NCI-H524 (cell line): ENCODE results near the gene GLS.

Source experiments
- DNase-seq, 2 experiments: peaks; one replicate each; lab custom pipeline; 2025; lab: John Stamatoyannopoulos, UW

The GLS gene

DNA sequence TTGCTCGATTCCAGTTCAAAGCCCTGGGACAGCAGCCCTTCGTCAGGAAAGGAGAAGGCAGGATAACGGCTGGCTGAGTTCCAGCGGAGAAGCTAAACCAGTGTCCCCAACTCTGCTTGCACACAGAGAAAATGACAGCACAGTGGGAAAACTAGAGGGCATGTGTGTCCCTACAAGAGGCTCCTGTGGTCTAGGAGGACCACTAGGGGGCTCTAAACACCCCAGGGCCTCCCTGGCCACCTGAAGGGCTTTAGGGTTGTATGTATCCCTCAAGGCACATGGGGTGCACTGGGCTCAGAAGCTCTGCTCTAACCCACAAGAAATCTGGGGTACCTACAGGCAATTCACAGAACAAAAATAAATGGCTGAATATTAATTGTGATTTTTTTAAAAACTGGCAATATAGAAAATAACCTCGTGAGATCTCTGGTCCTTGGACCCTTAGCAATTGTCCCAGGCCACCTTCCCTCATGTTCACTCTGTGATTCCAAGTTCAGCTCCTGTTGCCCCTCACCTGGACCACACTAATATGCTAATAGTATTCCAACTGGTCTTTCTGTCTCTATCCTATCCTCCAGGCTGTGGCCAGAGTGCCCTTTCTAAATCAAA, 115.8 kb downstream of the GLS start:
- peak in 1 of 2 experiments; percentile 46 for DNase-seq

DNA sequence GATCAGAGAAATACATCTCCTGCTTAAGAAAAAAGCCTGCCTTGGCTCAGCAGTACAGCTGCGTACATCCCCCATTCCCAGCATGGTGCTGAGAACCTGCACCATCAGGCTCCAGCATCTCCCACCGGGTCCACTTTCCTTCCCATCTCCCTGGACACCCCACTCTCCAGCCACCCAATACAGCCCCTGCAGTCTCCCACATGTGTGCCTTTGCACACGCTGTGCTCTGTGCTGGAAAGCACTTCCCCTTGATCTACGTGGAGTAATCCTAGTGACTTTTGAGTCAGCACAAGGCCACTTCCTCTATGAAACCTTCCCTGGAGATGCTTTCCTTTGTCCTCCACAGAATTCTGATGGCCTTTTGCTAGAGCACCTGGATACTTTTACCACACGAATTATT, 116.3 kb downstream of the GLS start:
- no peak for DNase-seq

DNA sequence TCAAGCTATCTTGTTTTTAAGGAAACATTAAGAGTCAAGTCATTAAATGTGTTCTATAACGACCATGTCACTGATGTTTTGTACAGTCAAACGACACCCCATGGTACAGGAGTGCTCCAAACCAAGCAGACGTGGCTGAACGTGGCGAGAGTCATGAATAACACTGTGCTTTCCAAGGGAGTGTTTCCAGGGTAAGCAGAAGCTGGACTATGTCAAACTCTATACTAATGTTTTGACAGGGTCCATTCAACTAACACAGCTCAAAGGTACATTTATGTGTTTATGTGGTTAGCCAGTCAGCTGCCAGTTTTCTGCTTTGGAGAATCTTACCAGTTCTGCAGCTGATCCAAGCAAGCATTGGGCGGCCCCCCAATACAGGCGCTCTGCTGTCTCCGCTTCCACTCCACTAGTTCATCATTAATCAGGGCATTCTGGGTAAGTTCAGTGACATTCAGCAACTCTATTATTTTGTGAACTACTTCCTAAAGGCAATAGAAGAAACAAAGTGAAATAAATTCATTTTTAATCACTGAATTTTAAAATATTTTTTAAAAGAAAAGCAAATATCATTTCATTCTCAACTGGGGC, 117.0 kb downstream of the GLS start:
- no peak for DNase-seq

DNA sequence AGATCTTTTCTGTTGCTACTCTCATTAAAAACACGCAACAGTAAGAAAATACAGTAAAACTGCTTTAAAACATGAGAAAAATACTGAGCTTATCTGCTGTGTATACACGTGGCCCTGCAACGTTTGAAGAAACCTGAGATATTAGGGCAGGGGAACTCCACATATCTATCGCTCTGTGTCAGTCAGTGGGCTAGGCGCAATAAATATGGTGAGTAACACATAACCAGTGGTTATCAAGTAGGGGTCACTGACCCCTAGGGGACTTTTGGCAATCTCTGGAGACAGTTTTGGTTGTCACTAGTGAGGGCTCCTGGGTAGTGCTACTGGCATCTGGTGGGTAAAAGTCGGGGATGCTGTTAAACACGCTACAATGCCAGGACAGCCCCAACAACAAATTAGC, 118.4 kb downstream of the GLS start:
- DNase-seq: no peak

DNA sequence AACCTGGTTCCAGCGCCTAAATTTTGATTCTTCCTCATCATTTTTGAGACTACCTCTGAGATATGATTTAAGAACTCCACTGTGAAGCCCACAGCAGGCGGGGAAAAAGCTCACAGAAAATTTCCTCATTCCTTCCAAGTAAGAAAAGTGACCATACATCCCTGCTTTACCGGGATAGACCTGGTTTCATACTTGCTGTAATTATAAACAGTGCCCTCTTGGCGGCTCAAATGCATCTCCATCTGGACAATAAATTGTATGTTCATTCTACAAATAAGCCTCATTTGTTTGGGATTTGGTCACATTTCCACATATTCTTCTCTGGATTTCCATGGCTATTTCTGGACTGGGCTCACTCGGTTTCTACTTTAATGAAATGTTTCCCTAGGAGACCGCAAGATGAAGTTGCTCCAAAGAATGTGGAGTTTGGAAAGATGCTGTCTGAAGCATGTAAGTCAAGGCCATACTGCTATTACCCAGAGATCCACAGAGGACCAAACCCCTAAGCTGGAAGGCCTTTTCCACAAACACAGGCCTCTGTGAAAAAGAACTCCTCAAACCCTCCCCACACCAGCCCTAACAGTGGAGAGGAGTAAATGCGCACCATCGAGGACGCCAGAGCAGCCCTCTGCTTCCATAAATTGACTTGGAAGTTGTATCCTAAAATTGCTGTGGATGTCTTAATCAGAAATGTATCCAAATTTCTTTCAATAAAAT, 119.5 kb downstream of the GLS start:
- no peak for DNase-seq

DNA sequence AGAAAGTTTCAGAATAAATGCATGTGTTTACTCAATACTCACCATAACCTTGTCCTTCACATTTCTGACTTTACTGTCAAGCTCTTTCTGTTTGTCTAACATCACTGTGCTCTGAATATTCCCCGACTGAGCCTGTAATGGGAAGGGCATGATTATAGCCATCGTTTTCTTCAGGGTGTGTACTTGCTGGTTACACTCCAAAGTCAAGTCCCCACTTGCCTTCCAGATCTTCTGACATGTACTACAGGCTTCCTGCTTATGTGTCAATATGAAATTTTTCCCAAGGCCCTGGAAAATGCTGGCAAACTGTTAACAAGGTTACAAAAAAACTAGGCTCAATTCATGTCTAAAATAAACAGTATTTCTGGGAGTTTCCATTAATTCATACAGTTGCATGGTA, 120.4 kb downstream of the GLS start:
- no peak for DNase-seq

DNA sequence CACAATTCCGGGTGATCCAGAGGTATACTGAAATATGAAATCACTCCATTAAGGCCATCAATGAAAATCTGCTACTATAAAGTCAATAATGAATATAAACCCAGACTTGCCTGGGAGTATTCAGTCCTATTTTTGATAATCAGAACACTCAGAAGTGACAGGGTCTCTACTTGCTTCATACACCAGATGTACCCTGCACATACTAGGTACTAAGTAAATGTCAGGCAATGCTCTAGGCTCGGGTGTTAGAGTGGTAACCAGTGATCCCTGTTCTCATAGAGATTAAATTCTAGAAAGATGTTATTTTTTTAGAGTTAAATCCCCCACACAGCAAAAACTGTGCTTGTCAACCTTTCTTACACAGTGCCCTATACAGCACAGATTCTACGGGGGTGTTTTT, 121.0 kb downstream of the GLS start:
- no peak for DNase-seq

DNA sequence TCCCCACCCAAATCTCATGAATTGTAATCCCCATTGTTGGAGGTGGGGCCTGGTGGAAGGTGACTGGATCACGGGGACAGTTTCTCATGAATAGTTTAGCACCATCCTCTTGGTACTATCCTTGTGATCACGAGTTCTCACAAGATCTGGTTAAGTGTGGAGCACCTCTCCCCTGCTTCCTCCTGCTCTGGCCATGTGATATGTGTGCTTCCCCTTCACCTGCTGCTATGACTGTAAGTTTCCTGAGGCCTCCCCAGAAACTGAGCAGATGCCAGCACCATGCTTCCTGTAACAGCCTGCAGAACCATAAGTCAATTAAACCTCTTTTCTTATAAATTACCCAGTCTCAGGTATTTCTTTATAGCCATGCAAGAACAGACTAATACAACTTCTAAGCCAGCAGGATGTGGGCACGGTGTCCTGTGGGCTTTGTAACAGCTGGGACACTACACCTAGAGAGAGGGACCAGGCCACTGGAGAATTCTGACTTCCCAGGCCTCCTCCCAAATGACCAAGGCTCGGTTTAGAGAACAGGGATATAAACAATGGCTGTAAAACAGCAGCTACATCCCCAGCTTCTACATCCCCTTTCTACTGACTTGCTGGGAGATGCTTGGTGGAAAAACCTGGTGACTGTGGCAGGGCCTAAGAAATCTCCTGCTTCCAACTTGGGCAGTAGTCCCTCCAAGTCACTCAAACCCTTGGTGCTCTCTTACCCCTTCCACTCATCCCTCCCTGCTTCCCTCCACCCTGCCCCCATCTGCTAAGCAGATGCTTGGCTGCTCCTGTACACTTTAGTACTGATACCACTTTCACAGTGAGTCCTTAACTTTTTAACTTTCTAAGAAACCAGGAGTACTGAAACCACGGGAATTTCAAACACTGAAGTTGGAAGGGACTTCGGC, 123.0 kb downstream of the GLS start:
- no peak for DNase-seq

DNA sequence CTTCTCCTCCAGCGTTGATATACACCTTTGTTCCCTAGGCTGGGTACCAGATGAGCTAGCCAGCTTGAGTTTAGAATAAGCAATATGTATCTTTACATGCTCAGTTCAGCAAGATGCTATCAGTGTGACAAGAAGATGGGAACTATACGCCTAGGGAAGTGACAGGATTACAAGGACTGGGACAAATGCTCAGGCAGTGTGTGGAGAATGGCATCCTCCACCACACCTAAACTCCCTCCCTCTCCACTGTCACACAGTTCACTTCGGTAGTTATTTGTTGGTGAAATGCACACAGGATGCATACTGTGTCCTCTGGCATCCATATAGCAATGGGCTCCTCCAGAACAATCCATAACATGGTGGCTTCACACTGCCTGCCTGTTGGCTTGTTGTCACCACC, 125.7 kb downstream of the GLS start:
- no peak for DNase-seq

DNA sequence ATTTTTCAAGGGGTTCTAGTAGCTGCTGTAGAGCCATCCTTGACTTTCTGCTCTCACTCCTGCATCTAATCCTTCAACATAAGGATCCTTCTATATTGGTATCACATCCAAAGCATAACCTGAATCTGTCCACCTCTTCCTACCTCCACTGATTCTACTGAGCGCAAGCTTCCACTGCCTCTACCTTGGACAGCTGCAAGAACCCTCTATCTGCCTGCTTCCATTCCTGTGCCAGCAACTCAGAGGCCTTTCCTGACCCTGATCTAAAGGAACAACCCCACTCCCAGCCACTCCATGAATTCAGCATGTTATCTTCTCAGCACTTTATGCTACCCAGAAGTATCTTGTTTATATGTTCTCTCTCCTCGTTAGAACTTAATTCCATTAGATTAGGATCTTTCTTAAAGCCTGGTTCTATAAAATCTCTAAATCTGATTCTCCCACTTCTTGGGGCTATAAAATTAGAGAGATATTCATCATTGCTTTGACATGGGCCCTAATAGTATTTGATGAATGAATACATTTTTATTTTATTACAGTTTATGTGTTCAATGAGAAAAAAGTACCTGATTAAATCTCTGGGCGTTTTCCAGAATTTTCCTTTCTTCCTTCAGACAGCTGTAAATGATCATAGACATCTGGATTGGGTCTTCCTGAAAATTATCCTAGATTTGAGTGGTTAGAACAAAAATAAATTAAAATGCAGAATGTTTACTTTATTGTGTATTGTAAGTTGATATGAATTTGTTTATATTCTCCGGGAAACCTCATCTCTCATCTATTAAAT, 126.6 kb downstream of the GLS start:
- no peak for DNase-seq

DNA sequence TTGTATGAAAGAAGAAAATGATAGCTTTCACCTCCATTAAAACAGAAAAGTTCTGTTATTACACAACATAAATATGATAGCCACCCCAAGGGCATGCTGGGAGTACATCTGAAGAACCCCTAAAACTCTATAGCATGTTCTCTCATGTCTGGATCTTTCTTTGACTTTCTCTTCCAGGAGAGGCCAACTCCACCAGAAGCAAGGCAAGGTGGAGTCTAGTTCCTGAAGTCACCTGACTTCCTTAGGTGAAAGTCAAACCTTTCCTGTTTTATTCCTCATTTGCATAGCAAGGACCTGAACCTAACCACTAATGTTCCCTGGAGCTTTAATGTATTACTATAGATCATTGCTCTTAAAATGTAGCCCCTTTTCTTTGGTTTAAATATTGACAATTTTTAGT, 127.7 kb downstream of the GLS start:
- no peak for DNase-seq

DNA sequence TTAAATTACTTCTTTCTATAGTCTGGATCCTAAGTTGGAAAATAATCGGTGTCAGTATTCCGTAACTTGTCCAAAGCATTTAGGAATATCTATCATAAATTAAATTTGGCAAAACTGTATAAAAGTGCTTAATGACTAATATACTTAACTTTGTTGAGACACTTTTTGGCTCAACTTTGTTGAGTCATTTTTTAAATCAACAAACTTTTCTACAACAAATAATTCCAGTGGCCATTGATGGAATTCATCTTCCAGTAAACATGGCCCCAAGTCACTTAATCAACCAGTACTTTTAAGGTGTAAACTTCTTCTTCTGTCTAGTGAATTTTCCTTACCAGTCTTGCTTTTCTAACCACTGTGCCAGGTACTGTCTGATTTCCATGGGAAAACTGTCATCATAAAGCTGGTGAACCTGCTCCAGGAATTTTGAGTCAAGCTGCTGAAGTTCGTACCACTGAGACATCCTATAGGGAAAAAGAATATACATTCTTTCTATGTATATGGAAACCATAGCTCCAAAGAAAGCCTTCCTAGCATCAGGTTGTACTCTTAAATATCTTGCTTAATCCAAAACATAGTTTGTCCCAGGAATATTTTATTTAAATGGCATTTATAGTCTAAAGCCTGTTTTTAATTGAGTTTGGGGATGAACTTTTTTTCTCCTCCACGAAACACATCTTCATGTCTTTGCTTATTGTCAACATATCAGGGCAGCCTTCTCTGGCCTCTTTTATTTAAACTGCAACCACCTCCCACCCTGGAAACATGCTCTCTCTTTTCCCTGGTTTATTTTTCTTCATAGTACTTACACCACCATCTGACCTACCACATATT, 129.1 kb downstream of the GLS start:
- no peak for DNase-seq

DNA sequence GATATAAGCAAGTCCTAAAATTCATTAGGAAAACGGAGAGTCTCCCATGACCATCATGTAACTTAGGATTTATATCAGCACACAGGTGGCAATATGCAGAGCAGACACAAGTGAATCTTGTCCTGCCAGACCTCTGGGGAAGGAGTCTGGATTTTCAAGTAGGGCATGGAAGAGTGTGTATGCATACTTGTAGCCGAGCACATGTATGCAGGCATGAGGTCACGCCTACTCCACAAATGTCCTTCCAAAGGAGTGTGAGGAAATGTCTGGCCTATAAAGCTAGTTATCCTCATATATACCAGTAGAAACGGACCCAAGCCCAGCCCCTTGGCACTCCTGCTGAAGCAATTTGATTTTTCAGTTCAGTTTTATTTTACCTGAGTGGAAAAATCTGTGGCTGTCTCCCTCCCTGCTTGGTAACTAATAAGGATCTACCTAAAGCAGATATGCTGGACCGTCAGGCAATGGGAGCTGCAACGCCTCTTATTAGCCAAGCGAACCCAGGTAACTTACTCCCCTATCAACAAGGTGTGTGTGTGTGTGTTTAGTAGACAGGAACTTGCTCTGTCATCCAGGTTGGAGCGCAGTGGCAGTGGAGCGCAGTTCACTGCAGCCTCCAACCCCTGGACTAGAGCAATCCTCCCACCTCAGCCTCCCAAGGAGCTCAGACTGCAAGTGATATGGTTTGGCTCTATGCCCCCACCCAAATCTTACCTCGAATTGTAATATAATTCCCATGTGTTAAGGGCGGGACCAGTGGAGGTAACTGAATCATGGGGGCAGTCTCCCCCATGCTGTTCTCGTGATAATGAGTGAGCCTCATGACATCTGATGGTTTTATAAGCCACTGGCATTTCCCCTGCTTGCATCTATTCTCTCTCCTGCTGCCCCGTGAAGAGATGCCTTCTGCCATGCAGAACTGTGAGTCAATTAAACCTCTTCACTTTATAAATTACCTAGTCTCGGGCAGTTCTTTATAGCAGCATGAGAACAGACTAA, 130.6 kb downstream of the GLS start:
- no peak for DNase-seq

DNA sequence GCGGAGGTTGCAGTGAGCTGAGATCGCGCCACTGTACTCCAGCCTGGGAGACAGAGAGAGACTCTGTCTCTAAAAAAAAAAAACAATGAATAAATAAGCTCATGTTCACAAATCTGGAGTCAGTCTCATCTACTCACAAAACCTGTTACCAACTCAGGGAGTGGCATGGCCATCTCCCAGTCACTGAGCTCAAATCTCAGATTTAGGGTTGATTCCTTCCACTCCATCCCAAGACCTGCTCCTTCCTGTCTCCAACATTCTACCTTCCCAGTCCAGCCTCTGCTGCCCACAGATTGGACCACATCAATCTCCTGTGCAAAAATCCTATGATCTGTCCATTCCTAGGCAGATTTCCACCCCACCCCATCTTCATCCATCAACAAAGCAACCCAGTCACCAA, 131.7 kb downstream of the GLS start:
- DNase-seq: no peak

DNA sequence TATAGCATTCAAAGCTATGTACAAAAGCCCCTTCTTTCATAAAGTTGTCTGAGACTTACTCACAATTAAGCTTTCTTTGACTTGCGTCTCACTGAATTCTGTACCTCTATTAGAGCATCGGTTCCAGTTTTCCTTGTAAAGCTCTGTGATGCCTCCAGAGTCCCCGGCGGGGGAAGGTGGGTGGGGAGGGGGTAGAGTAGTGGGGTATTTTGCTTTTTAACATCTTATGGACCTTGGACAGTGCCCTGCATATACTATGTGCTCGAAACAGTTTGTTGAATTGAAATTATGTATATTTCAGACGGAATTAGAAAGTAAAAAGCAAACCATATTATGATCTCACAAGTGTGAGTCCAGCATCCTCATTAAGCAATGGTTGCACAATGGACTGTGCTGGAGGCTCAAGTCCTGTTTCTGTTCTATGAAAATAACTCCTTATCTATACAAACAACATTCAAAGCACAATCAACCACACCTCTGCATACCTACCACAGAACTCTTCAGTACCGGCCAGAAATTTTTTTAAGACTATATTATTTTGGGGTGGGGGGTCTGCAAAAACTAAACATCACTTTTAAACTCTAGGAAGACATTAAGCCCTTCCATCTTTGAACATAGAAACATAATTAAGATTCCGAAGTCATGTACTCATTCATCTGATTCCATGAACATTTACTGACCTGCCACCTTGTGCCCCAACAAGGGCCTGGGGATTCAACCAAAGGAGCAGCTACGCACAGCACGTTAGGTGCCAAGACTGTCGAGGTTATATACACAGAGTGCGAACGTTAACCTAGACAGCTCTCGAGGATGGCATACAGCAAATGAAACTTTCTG, 132.4 kb downstream of the GLS start:
- DNase-seq: no peak

DNA sequence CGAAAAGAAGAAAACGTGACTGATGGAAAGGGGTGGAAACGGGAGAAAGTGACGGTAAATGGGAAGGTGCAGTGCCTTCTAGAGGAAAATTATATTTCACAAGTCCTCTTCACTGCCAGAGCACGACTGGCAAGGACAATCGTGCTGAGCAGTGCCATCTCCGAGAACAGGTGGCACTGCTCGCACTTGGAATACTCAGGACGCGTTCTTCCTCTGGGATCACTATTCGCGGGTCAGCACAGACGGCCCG, 133.0 kb downstream of the GLS start:
- peak; percentile 70 to 73 for DNase-seq

DNA sequence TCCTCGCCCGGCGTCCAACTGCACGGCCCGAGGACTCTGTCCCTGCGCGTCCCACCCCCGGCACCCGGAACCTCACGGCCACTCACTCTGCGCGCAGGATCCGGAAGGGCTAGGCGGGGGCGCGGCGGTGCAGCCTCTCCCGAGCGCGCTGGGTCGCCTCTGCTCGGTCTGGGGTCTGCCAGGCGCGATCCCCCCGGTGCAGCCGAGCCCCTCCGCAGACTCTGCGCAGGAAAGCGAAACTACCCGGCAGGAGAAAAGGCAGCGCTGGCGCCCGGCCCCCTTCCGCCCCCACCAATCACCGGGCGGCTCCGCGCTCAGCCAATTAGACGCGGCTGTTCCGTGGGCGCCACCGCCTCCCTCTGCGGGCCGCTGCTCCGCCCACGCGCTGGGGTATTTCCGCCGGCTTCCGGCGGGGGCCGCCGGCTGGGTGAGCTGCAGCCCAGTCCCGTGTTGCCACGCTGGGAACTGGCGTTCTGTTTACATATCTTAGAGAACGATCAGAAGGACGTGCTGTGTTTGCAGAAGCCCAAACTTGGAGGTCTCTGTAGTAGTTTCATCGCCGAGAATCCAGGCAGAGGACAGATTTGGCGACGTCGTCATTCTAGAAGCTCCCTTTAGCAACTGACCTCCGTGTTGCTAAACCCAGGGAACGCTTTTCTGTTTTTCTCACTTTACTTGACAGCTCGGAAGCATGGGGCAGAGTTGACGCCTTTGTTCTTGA, 133.5 kb downstream of the GLS start, which contains the start of gene STAT1:
Gene STAT1 (minus strand): TSS at position 240 of the 721 bp plus-strand sequence. CDS start 4,168 bp downstream, outside the sequence.
- DNase-seq: peak; percentile 77 to 88

DNA sequence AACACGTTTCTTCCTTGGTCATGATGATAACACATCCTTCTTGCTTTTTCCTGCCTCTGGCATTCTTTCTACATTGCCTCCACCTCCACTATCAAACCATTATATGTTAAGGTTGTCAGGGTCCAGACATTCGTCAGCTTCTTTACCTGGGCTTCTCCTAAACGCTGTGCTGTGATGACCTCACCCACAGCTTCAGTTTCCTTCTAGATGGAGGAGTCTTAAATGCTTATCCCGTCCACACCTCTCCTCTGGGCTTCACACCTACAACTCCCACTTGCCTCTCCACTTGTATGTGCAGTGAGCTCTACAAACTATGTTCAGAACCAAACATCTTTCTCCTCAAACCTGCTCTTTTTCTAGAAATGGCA, 134.0 kb downstream of the GLS start:
- DNase-seq: no peak
